GM21360 (cell line): ENCODE data around the gene XRCC1.

ENCODE experiments used
- ATAC-seq: cut with Tn5 transposase; IDR thresholded peaks from one replicate; pipeline ENCODE4 v1.9.1; 2021; ENCODE audit warnings: mild to moderate bottlenecking, moderate library complexity; ENCODE audit not compliant: unreplicated experiment

XRCC1 gene

GRCh38 chr19:43581467-43581866, 6.1 kb upstream of the XRCC1 start:
- no peak for ATAC-seq

- no peak for ATAC-seq
Measured at GRCh38 chr19:43578787-43579186, 3.5 kb upstream of the XRCC1 start.

GRCh38 chr19:43575955-43576878, 890 bp upstream of the XRCC1 start:
- ATAC-seq: no peak

DNA sequence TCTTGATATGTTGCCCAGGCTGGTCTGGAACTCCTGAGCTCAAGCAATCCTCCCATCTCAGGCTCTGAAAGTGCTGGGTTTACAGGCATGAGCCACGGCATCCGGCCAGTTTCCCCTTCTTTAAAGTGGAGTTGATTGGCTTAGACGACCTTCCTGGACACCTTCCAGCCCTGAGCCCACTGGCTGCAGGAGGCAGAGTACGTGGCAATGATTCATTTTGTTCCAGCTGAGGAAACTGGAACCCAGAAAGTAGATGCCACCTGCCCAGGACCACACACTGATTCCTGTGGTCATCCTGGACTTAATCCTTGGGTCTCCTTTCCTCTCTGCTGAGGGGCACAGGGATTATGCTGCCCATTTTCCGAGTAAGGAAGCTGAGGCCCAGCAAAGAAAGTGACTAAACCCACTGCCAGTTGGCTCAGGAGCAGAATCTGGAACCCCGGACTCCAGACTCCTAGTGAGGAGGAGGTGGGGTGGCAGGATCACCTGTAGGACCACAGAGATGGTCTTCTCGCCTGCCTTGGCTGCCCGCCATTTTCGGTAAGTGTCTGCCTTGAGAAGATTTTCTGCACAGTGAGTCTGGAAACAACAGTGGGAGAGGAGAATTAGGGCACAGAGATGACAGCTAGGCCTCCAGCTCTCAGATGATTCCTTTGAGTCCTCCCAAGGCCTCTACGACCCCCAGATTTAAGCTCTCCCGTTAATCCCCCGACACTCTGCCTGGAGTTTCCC, 737 bp downstream of the XRCC1 start:
- no peak for ATAC-seq

GRCh38 chr19:43572171-43572588, 3.1 kb downstream of the XRCC1 start:
- no peak for ATAC-seq

DNA sequence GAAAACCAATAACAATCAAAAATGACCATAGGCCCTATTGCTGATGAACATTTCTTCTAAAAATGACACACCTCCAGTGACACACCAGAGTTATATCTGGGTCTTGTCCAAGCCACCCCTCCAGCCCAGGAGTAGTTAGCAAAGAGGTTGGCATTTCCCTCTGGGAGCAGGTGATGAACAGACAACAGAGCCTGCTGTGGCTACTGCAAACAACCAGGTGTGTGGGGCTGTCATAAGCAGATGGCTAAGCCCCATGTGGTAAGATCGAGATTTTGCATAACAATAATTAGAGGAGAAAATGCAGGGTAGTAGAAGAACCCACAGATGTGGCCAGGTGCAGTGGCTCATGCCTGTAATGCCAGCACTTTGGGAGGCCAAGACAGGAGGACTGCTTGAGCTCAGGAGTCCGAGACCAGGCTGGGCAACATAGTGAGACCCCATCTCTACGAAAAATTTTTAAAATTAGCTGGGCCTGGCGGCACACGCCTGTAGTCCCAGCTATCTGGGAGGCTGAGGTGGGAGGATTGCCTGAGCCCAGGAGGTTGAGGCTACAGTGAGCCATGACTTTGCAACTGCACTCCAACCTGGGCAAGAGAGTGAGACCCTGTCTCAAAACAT, 5.0 kb downstream of the XRCC1 start:
- no peak for ATAC-seq

GRCh38 chr19:43569657-43570056, 5.7 kb downstream of the XRCC1 start:
- no peak for ATAC-seq

DNA sequence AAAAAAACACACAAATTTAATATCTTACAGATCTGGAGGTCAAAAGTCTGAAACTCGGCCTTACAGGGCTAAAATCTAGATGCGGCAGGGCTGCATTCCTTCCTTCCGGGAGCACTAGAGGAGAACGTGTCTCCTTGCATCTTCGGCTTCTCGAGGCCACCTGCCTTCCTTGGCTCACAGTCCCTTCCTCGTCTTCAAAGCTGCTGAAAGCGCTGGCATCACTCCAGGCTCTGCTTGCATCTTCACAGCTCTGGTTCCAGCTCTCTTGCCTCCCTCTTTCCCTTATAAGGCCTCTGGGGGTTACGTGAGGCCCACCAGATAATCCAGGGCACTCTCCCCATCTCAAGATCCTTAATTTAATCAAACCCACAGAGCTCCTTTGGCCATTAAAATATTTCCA, 10.5 kb downstream of the XRCC1 start:
- ATAC-seq: no peak

DNA sequence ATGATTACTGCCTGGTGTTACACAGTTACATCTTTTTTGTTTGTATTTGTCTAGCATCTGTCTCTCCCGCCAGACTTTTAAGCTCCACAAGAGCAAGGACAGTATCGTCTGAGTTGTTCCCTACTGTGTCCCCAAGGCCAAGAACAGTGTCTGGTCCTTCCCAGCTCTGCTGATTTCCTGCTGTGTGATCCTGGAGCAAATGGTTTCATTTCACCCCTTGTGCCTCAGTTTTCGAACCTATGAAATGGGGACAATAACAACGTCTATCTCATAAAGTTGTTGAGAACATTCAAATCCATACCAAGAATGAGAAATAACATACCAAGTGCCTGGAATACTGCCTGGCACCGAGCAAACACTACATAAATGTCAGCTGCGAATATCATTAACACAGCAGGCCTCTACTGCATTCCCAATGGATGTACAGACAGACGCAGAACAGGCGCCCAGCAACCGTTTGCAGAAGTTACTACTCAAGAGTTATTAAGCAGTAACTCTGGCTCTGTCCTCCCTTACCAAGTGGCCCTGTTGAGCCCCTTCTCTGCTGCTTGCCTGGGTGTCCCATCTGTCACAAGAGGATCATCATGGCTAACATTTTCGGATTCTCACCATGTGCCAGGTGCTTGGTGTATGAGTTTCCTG, 11.4 kb downstream of the XRCC1 start:
- ATAC-seq: no peak

GRCh38 chr19:43562698-43563241, 12.6 kb downstream of the XRCC1 start:
- peak; percentile 61 for ATAC-seq

DNA sequence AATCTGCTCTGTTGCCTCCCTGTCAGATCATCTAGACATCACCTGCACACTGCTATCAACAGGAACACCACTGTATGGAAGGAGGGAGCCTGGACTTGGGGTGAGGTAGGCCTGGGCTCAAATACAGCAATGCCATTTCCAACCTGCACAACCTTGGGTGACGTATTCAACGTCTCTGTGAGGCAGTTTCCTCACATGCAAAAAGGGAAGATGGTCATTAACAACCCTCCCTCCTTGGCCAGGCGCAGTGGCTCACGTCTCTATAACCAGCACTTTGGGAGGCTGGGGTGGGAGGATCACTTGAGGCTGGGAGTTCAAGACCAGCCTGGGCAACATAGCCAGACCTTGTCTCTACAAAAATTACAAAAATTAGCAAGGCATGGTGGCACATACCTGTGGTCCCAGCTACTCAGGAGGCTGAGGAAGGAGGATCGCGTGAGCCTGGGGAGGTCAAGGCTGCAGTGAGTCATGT, 13.1 kb downstream of the XRCC1 start:
- no peak for ATAC-seq

GRCh38 chr19:43561139-43561970, 14.0 kb downstream of the XRCC1 start:
- ATAC-seq: no peak

- no peak for ATAC-seq
Measured at GRCh38 chr19:43560687-43561086, 14.6 kb downstream of the XRCC1 start.

GRCh38 chr19:43555185-43555770, 20.0 kb downstream of the XRCC1 start:
- no peak for ATAC-seq

DNA sequence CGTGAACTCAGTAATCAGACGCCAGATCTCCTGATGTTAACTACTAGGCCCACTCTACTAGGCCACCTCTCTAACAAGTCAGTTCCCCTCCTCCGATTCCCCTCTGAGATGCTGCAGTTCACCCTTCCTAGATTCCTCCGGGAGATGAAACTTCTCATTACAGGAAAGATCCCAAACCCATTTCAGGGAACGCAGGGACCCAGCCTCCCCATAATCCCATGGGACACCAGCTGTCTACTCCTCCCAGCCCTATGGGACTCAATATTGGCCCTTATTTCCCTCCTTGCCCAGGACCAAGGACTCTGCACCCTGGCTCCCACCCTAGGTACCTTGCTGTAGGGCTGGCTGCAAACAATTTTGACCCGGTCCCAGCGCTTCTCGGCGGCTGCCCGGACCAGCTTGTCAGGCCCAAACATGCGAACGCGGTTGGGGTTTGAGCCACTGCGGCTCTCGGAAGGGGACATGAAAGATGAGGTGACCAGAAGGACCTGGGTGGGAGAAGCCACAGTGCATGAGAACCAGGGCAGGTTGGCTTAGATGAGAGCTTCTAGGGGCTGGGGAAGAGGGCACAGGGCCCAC, 20.9 kb downstream of the XRCC1 start:
- no peak for ATAC-seq

- no peak for ATAC-seq
Measured at GRCh38 chr19:43553656-43554055, 21.7 kb downstream of the XRCC1 start.

DNA sequence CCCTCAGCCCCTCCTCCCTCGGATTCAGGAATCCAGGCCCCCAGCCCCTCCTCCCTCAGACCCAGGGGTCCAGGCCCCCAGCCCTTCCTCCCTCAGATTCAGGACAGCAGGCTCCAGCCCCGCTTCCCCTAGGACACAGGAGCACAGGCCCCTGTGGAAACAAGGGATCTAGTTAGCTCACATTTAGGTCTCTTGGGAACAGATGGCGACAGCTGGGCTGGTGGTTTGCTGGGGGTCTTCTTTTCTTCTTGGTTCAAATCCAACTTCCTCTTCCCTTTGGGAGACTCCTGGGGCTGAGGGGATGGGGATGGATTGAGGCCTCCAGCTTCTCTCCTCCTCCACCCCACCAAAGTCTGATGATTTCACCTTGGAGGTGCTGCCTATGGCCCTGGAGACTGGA, 22.7 kb downstream of the XRCC1 start:
- no peak for ATAC-seq

DNA sequence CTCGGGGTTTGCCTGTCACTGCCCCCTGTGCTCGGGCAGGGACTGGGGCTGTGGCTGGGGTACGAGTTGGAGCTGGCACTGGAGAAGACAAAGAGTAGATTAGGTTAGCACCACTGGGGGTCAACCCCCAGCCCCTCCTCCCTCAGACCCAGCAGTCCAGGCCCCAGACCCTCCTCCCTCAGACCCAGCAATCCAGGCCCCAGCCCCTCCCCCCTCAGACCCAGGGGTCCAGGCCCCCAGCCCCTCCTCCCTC, 23.2 kb downstream of the XRCC1 start:
- ATAC-seq: no peak

- no peak for ATAC-seq
Measured at GRCh38 chr19:43551399-43552197, 23.7 kb downstream of the XRCC1 start.
